ENCODE measurements around the gene SNX25.
A peak's percentile ranks its signal among the peaks of the same experiment; 100 is the strongest.

Gene SNX25

GRCh38 chr4:185209031-185209851, at the start of gene SNX25:
Gene SNX25, plus strand, starts transcription at chr4:185209598. Its CDS starts 229 bp downstream, at chr4:185209827.
- peak; percentile 56 for TF ChIP-seq CTCF (IDR thresholded peaks at IDR 0.05; ENCODE audit: extremely low read depth, insufficient read depth, missing control alignments)
- in situ Hi-C loops (cut with MboI; ENCODE audit: low pct_unique_long_range_greater_than_20kb, low sequenced_read_pairs, unreplicated experiment), result no loop called here
- DNase-seq (ENCODE audit: low spot score), result peak; percentile 92

GRCh38 chr4:185165605-185166063, 43.8 kb upstream of the SNX25 start:
- in situ Hi-C loops (cut with MboI; ENCODE audit: low pct_unique_long_range_greater_than_20kb, low sequenced_read_pairs, unreplicated experiment), result no loop called here
- TF ChIP-seq CTCF (IDR thresholded peaks at IDR 0.05; ENCODE audit: extremely low read depth, insufficient read depth, missing control alignments), result no peak
- DNase-seq (ENCODE audit: low spot score), result peak; percentile 47

- in situ Hi-C loops (cut with MboI; ENCODE audit: low pct_unique_long_range_greater_than_20kb, low sequenced_read_pairs, unreplicated experiment), result no loop called here
- DNase-seq (ENCODE audit: low spot score), result no peak
- TF ChIP-seq CTCF (IDR thresholded peaks at IDR 0.05; ENCODE audit: extremely low read depth, insufficient read depth, missing control alignments), result no peak
Measured at GRCh38 chr4:185167234-185167633, 42.2 kb upstream of the SNX25 start.

GRCh38 chr4:185171373-185172071, 37.9 kb upstream of the SNX25 start:
- no peak for DNase-seq (ENCODE audit: low spot score)
- in situ Hi-C loops (cut with MboI; ENCODE audit: low pct_unique_long_range_greater_than_20kb, low sequenced_read_pairs, unreplicated experiment), result no loop called here
- no peak for TF ChIP-seq CTCF (IDR thresholded peaks at IDR 0.05; ENCODE audit: extremely low read depth, insufficient read depth, missing control alignments)

GRCh38 chr4:185179488-185179887, 29.9 kb upstream of the SNX25 start:
- in situ Hi-C loops (cut with MboI; ENCODE audit: low pct_unique_long_range_greater_than_20kb, low sequenced_read_pairs, unreplicated experiment), result no loop called here
- no peak for DNase-seq (ENCODE audit: low spot score)
- no peak for TF ChIP-seq CTCF (IDR thresholded peaks at IDR 0.05; ENCODE audit: extremely low read depth, insufficient read depth, missing control alignments)

GRCh38 chr4:185182239-185182638, 27.2 kb upstream of the SNX25 start:
- no peak for DNase-seq (ENCODE audit: low spot score)
- in situ Hi-C loops (cut with MboI; ENCODE audit: low pct_unique_long_range_greater_than_20kb, low sequenced_read_pairs, unreplicated experiment), result no loop called here
- TF ChIP-seq CTCF (IDR thresholded peaks at IDR 0.05; ENCODE audit: extremely low read depth, insufficient read depth, missing control alignments), result no peak
